Naive thymus-derived CD8-positive, alpha-beta T cell (primary cell): ENCODE measurements around the gene DLG2. TPM values are rescaled to one million over a fixed set of nuclear protein-coding genes. Genes with fewer than 3 reads are reported as not detected.
"Not testable (repeated sequence)": the region's sequence is repeated elsewhere in the genome, so short reads cannot be mapped to it uniquely, and the experiment has no call there.

ENCODE experiments used
- ATAC-seq, 2 donors: fragments of 150-1000 bp; cut with Tn5 transposase in 1 of 2; sonication (Bioruptor Pico), chemical (Tn5 transposase) in 1 of 2; 1 replicate in 1 of 2; 2 replicates in 1 of 2; pipeline ENCODE4 v1.10.0; 2021; ENCODE audit warnings: mild to moderate bottlenecking in 2 of 2, moderate library complexity in 2 of 2
- POLR2A ChIA-PET: fragments of 350-600 bp; sonication (Branson Sonifier 250); formaldehyde crosslinking; loops from one replicate; lab custom pipeline; 2021; ENCODE audit warnings: antibody characterized with exemption; lab: Charles Lee
- DNase-seq, 10 donors: peaks; one replicate each; pipeline versions ENCODE4 v3.0.0 to v3.0.0-alpha.2; 2020 to 2022
- H3K27ac Mint-ChIP-seq, 10 donors: one replicate each; pipeline ENCODE4 v1.8.0; 2020 to 2022; ENCODE audit warnings: mild to moderate bottlenecking in 10 of 10, mixed read lengths in 10 of 10, moderate library complexity in 4 of 10, inconsistent platforms in 1 of 10
- H3K27me3 Mint-ChIP-seq, 5 donors: one replicate each; pipeline ENCODE4 v1.8.0; 2021 to 2022; ENCODE audit warnings: mixed read lengths in 5 of 5
- H3K36me3 Mint-ChIP-seq, 3 donors: one replicate each; pipeline ENCODE4 v1.8.0; 2020 to 2022; ENCODE audit warnings: mixed read lengths in 3 of 3, mild to moderate bottlenecking in 2 of 3, inconsistent platforms in 1 of 3
- H3K4me1 Mint-ChIP-seq, 4 donors: one replicate each; pipeline ENCODE4 v1.8.0; 2021 to 2022; ENCODE audit warnings: mixed read lengths in 4 of 4
- H3K4me3 Mint-ChIP-seq, 10 donors: one replicate each; pipeline ENCODE4 v1.8.0; 2020 to 2022; ENCODE audit warnings: mild to moderate bottlenecking in 10 of 10, mixed read lengths in 10 of 10, moderate library complexity in 6 of 10, inconsistent platforms in 1 of 10
- H3K9me3 Mint-ChIP-seq, 9 donors: one replicate each; pipeline ENCODE4 v1.8.0; 2020 to 2022; ENCODE audit warnings: mixed read lengths in 9 of 9, mild to moderate bottlenecking in 3 of 9, inconsistent platforms in 1 of 9, moderate library complexity in 1 of 9
- polyA plus RNA-seq, 3 donors: library from polyadenylated mRNA; unstranded; fragments of 300-500 nt; fragmentation: Illumina TruSeq; gene quantifications; one replicate each; pipeline ENCODE4 v1.2.3, GENCODE V29; 2021
- total RNA-seq, 8 experiments: library from RNA in 2 of 8; stranded (reverse) in 2 of 8; gene quantifications; one replicate each; pipeline ENCODE4 v1.2.3 and lab custom pipeline; 2021 to 2026

Gene DLG2
- total and polyA plus RNA-seq, 5 experiments from 2014 or later: 0.86 to 6.2 (median 2.5) TPM

DNA sequence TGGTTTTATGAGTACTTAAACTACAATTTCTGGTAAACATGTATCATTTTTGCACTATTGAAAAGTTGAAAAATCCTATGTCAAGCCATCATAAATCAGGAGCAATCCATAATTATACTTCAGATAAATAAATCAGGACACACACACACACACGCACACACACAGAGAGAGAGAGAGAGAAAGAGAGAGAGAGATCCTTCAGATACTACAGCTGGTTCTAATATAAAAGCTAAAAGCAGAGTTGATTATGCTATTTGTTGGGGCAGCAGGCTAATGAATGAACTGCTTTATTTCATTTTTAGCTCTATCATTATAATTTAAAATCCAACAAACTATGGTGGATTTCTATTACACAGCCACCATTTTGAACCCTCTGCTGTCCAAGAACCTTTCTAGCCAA, 2018.6 kb downstream of the DLG2 start:
- no peaks in the 10 kb centered on the region for H3K36me3 Mint-ChIP-seq
- H3K27me3 Mint-ChIP-seq: peaks cover 0 to 11% (median 10%) of the 10 kb centered on the region in 5 donors
- POLR2A ChIA-PET: no interaction called here
- H3K9me3 Mint-ChIP-seq: peaks cover 0 to 8% (median 0%) of the 10 kb centered on the region in 9 donors
- H3K4me3 Mint-ChIP-seq: no peak overlapping the region
- H3K27ac Mint-ChIP-seq: no peak overlapping the region
- ATAC-seq (no peak), DNase-seq (no peak)
- no peaks in the 10 kb centered on the region for H3K4me1 Mint-ChIP-seq

DNA sequence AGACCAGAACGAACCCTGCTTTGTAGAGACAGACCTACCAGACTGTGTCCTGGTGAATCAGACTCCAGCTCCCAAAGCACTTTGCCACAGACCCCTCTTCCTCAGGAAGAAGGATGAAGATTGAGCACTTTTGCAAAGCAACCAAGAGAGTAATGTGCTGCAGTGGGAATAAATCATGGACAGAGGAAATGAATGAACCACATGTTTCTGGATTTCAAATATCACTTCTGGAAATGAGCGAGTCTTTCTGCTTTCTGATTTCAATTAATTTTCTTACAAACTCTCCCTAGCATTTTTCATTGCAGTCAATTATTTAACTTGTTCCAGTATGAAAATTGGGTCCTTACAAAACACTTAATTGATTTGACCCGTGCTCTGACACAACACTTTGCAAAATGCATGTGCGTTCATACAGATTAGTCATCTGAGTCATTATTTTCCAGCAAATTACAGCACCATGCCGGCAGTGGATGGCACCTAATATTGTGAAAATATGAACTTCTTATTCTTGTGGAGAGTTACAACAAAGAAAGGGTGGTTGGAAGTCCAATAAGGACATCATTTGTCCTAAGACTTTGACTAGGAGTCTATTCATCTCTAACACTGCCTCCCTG, 2025.1 kb downstream of the DLG2 start:
- POLR2A ChIA-PET: no interaction called here
- Mint-ChIP-seq H3K27ac (no peak overlapping the region), H3K36me3 (no peaks in the 10 kb centered on the region), H3K27me3 (peaks cover 0 to 8% (median 2%) of the 10 kb centered on the region in 5 donors), H3K4me3 (no peak overlapping the region), H3K9me3 (no peaks in the 10 kb centered on the region), H3K4me1 (no peaks in the 10 kb centered on the region)
- ATAC-seq: no peak
- DNase-seq: no peak

DNA sequence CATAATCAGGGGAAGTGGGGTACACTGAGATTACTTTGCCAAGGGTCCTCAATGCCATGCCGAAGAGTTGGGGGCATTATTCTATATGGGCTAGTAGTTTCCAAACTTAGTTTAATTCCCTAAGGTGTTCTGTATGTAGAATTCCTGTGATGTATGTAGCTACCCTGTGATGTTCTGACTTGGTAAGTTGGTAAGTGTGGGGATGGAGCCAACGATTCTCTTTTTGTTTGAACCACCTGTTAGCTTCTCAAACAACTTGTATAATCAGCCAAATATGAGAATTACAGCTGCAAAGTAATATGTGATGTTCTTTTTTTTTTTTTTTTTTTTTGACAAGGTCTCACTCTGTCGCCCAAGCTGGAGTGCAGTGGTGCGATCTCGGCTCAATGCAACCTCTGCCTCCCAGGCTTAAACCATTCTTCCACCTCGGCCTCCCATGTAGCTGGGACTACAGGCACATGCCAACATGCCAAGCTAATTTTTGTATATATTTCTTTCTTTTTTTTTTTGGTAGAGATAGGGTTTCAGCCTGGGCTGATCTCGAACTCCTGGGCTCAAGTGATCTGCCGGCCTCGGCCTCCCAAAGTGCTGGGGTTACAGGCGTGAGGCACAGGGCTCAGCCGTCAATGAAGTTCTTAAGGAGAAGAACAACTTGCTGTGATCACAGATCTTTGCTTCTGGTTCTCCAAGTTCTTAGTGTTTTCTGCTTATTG, 2025.8 kb downstream of the DLG2 start:
- H3K27me3 Mint-ChIP-seq: peaks cover 0 to 8% (median 2%) of the 10 kb centered on the region in 5 donors
- no peaks in the 10 kb centered on the region for H3K36me3 Mint-ChIP-seq
- peaks cover 0 to 2% (median 0%) of the 10 kb centered on the region in 9 donors for H3K9me3 Mint-ChIP-seq
- H3K27ac Mint-ChIP-seq: no peak overlapping the region
- POLR2A ChIA-PET: interaction anchor here (0.7 kb wide), 1 partner anchor 1001 kb away, joined by 4 read pairs; no protein-coding TSS in a partner anchor
- H3K4me3 Mint-ChIP-seq: no peak overlapping the region
- DNase-seq (no peak), ATAC-seq (no peak)
- no peaks in the 10 kb centered on the region for H3K4me1 Mint-ChIP-seq

DNA sequence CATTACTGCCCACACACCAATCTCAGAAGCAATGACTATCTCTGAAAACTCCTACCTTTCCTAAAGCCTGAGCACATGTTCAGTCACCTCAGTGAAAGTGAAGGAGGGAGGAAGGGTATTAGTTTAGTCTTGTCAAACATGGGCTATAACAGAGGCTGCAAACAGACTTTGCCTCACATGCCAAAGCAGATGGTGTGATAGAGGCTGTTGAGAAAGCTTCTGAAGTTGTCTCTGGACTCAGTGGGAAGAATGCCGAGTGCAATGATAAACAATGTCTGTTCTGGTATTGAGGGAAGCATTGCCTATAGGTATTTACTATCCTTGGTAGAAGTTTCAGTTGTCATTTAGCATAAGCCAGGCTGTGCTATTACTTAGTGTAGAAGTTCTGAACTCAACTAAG, 2026.5 kb downstream of the DLG2 start:
- no peaks in the 10 kb centered on the region for H3K36me3 Mint-ChIP-seq
- H3K4me3 Mint-ChIP-seq: no peak overlapping the region
- peaks cover 0 to 2% (median 0%) of the 10 kb centered on the region in 9 donors for H3K9me3 Mint-ChIP-seq
- H3K27me3 Mint-ChIP-seq: peaks cover 0 to 8% (median 2%) of the 10 kb centered on the region in 5 donors
- no peaks in the 10 kb centered on the region for H3K4me1 Mint-ChIP-seq
- POLR2A ChIA-PET: interaction anchor here (0.7 kb wide), 1 partner anchor 1000 kb away, joined by 4 read pairs; no protein-coding TSS in a partner anchor
- H3K27ac Mint-ChIP-seq: no peak overlapping the region
- ATAC-seq (no peak), DNase-seq (no peak)

DNA sequence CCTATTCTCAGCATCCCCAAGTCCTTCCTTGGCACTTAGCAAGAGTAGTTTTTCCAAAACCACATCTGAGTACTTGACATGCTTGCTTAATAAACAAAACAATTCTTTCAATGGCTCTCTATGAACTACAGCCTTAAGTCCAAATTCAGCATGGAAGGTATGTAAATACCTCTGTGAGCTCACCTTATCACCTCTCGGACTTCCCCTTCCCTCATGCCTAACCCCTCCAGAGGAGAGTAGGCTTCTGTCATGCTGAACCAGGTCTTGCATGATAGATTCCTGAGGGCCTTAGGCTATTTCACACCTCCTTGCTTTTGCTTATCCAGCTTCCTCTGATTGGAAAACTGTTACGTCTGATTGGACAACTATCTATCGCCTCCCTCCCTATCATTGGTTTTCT, 2028.1 kb downstream of the DLG2 start:
- Mint-ChIP-seq H3K36me3 (no peaks in the 10 kb centered on the region), H3K9me3 (peaks cover 0 to 5% (median 3%) of the 10 kb centered on the region in 9 donors), H3K27ac (no peak overlapping the region), H3K4me1 (no peaks in the 10 kb centered on the region), H3K27me3 (peaks cover 0 to 8% (median 2%) of the 10 kb centered on the region in 5 donors), H3K4me3 (no peak overlapping the region)
- ATAC-seq (no peak), DNase-seq (no peak)
- POLR2A ChIA-PET: no interaction called here

DNA sequence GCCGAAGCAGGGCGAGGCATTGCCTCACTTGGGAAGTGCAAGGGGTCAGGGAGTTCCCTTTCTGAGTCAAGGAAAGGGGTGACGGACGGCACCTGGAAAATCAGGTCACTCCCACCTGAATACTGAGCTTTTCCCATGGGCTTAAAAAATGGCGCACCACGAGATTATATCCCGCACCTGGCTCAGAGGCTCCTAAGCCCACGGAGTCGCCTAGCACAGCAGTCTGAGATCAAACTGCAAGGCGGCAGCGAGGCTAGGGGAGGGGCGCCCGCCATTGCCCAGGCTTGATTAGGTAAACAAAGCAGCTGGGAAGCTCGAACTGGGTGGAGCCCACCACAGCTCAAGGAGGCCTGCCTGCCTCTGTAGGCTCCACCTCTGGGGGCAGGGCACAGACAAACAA, 2039.3 kb downstream of the DLG2 start:
- H3K27ac Mint-ChIP-seq, ATAC-seq, H3K9me3 Mint-ChIP-seq, DNase-seq, POLR2A ChIA-PET, H3K4me1 Mint-ChIP-seq, H3K4me3 Mint-ChIP-seq, H3K36me3 Mint-ChIP-seq: not testable (repeated sequence)
- H3K27me3 Mint-ChIP-seq: peaks cover 1 to 19% (median 8%) of the 10 kb centered on the region in 5 donors

DNA sequence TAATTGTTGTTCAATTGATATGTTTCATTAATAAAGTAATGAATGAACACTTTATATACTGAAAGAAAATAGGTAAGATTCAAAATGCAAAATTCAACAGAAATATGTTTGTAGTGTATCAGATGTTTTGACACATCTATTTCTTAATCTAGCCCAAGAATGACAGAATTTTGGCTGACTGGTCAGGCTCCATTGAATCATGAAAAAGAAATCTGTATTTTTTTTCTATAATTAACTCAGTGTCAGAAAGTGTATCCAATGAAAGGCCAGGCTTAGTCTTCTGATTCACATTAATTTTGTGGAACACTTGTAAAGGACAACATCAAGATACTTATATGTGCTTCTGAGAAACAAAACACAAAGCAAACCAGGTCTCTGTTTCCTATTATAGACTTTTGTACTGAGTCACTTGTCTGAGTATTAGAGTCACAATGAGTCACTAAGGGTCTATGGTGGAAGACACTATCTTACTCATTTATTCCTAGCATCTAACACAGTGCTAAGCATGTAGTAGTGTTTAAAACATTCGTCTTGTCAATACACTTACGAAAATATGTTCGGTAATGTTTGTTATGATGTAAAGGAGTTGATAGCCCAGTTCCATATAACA, 2043.3 kb downstream of the DLG2 start:
- no peaks in the 10 kb centered on the region for H3K36me3 Mint-ChIP-seq
- H3K9me3 Mint-ChIP-seq: peaks cover 0 to 3% (median 0%) of the 10 kb centered on the region in 9 donors
- no peaks in the 10 kb centered on the region for H3K4me1 Mint-ChIP-seq
- DNase-seq (no peak), ATAC-seq (no peak)
- H3K27ac Mint-ChIP-seq: no peak overlapping the region
- POLR2A ChIA-PET: no interaction called here
- H3K4me3 Mint-ChIP-seq: no peak overlapping the region
- H3K27me3 Mint-ChIP-seq: peaks cover 1 to 26% (median 8%) of the 10 kb centered on the region in 5 donors

DNA sequence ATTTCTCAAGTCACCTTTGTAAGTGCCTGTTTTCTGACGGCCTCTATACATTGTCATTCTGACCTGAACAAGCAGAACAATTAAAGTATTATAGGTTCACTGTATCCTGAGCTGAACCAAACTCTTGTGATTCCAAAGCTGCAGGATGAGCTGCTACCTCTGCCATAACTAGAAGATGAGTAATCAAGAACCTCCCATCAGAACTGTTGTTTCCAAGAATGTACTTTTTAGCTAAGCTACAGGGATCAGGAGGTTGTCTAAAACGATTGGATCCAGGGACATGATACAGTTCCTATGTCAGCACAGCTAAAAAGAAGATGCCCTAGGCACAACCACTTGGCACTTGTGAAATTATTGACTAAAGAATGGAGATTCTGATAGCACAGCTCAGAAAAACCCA, 2052.6 kb downstream of the DLG2 start:
- H3K27ac Mint-ChIP-seq: no peak overlapping the region
- no peaks in the 10 kb centered on the region for H3K36me3 Mint-ChIP-seq
- ATAC-seq (no peak), DNase-seq (no peak)
- peaks cover 0 to 5% (median 3%) of the 10 kb centered on the region in 5 donors for H3K27me3 Mint-ChIP-seq
- no peaks in the 10 kb centered on the region for H3K4me1 Mint-ChIP-seq
- H3K4me3 Mint-ChIP-seq: no peak overlapping the region
- no peaks in the 10 kb centered on the region for H3K9me3 Mint-ChIP-seq
- POLR2A ChIA-PET: no interaction called here

DNA sequence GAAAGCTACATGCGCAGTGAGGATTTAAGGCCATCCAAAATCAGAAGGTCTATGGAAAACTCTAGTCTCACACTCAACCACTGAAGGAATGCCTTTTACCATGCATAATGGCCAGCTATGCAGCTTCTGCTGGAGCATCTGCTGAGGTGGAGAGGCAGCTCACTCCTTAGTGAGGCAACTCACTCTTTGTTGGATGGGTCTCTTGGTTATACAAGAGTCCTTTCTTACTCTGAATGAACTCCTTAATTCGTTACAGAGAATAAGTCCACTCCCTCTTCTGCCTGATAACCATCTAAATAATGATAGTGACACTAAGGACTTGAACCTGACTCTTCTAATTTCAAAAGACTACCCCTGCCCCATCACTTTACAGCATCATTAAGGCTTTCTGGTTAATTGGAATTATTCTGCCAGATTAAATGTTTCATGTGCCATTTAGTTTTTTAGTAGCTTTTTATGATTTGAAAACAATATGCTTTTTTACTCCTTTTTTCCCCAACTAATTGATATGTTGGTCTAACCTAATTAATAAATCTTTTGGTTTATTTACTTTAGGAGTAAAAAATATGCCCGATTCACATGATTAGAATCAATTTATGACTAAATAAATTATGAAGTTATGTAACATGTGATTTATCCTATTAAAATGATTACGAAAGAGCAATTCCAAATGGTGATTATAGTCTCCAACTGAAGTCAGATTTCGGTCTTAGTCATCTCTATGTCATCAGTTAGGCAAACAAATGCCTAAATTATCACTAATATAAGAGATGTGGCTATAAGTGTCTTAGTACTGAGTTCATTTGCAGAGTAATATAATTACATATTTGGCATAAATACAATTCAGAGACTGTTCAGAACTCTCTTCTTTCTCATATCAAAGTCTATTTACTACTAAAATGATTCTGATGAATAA, 2054.3 kb downstream of the DLG2 start:
- ATAC-seq (no peak), DNase-seq (no peak)
- Mint-ChIP-seq H3K27me3 (peaks cover 3 to 13% (median 9%) of the 10 kb centered on the region in 5 donors), H3K27ac (no peak overlapping the region), H3K4me3 (no peak overlapping the region), H3K4me1 (no peaks in the 10 kb centered on the region), H3K36me3 (no peaks in the 10 kb centered on the region), H3K9me3 (no peaks in the 10 kb centered on the region)
- POLR2A ChIA-PET: no interaction called here

DNA sequence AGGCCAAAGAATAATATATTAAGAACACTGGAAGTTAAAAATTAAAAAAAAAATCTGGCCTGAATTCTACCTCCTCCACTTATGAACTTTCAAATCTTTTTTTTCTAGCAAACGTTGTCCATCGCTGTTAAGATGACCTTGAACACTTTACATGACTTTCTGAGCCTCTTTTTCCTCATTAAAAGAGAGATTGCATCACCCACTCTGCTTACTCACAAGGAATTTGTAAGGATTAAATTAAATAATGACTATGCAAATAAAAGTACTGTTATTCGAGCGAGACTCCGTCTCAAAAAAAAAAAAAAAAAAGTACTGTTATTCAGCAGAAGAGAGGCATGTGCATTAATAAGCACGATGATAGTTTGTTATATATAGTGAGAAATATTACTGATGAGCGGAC, 2055.8 kb downstream of the DLG2 start:
- no peak overlapping the region for H3K4me3 Mint-ChIP-seq
- H3K4me1 Mint-ChIP-seq: no peaks in the 10 kb centered on the region
- H3K27ac Mint-ChIP-seq: no peak overlapping the region
- H3K9me3 Mint-ChIP-seq: no peaks in the 10 kb centered on the region
- H3K36me3 Mint-ChIP-seq: no peaks in the 10 kb centered on the region
- H3K27me3 Mint-ChIP-seq: peaks cover 5 to 18% (median 10%) of the 10 kb centered on the region in 5 donors
- DNase-seq (no peak), ATAC-seq (no peak)
- POLR2A ChIA-PET: no interaction called here

DNA sequence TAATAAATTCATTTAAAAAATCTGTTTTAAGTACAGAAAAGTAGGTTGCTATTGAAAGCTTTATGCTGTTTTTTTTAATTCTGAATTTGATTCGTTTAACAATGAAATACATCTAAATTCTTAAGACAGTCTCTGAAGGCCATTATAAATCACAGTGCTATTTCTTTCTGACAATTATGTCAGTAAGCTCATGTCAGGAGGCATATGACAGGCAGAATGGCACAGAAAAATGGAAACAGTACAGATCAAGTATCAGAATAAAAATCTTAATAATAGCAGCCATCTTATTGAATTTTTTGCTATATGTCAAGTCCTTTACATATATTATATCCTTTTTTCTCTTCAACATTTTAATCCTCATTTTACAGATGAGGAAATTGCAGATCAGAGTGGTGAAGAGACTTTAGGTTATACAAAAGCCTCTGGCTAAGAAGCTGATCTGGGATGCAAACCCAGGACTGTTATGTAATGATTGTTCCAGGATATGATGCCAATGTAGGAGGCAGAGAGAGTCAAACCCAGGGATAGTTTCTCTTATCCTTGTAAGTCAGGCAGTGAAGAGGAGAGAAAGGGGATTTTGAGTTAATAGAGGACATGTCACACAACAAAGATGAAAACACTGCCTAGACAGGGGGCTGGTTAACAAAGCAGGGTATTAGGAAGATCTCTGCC, 2057.9 kb downstream of the DLG2 start:
- H3K9me3 Mint-ChIP-seq: no peaks in the 10 kb centered on the region
- no peak overlapping the region for H3K27ac Mint-ChIP-seq
- H3K27me3 Mint-ChIP-seq: peaks cover 5 to 15% (median 11%) of the 10 kb centered on the region in 5 donors

DNA sequence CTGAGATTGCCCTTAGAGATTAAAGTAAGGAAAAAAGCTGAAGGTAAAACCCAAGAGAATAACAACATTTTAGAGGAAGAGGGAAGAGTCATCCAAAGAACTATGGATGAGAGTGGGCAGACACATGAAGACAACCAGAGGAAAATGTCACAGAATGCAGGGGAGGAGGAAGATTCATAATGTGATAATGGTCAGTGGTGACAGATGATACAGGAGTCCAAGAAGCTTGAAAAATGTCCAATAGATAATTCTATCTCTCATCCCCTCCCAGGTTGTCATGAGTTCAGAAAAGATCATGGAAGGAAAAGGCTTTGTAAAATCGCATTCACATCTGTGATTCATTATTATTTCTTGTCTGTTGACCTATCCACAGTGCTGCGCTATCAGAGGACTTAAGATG, 2058.6 kb downstream of the DLG2 start:
- POLR2A ChIA-PET: no interaction called here
- DNase-seq: no peak
- ATAC-seq: no peak
- H3K27me3 Mint-ChIP-seq: peaks cover 5 to 15% (median 11%) of the 10 kb centered on the region in 5 donors
- H3K9me3 Mint-ChIP-seq: no peaks in the 10 kb centered on the region
- no peaks in the 10 kb centered on the region for H3K4me1 Mint-ChIP-seq
- no peak overlapping the region for H3K27ac Mint-ChIP-seq
- H3K36me3 Mint-ChIP-seq: no peaks in the 10 kb centered on the region
- no peak overlapping the region for H3K4me3 Mint-ChIP-seq

More for the DNA sequence above, 2057.9 kb downstream of the DLG2 start:
- DNase-seq (no peak), ATAC-seq (no peak)
- POLR2A ChIA-PET: no interaction called here
- Mint-ChIP-seq H3K36me3 (no peaks in the 10 kb centered on the region), H3K4me1 (no peaks in the 10 kb centered on the region), H3K4me3 (no peak overlapping the region)
